Fibroblast of skin of left quadriceps (primary cell): ENCODE data around the gene PGM2.

ENCODE experiments used
- DNase-seq, 2 experiments: peaks; one replicate each; pipeline ENCODE4 v3.0.0-alpha.2; 2013; ENCODE audit warnings: low read depth in 2 of 2

PGM2 gene

GRCh38 chr4:37902738-37903693, 76.5 kb downstream of the PGM2 start:
- DNase-seq = no peak

- DNase-seq = no peak
Measured at GRCh38 chr4:37903901-37904300, 77.4 kb downstream of the PGM2 start.

GRCh38 chr4:37904824-37905223, 78.3 kb downstream of the PGM2 start:
- DNase-seq = no peak

GRCh38 chr4:37905533-37906169, 79.2 kb downstream of the PGM2 start:
- DNase-seq = no peak

GRCh38 chr4:37908488-37909331, 82.2 kb downstream of the PGM2 start:
- DNase-seq = peak in 1 of 2 experiments; percentile 9

- no peak for DNase-seq
Measured at GRCh38 chr4:37909332-37910090, 83.0 kb downstream of the PGM2 start.

- DNase-seq = no peak
Measured at GRCh38 chr4:37910091-37910486, 83.6 kb downstream of the PGM2 start.
